CD1c-positive myeloid dendritic cell (primary cell): Measurements from ENCODE around the gene SH3RF2.
"Not testable (repeated sequence)": the region's sequence is repeated elsewhere in the genome, so short reads cannot be mapped to it uniquely, and the experiment has no call there.

Source experiments
- DNase-seq: peaks from one replicate; pipeline ENCODE4 v3.0.0-alpha.2; 2016; ENCODE audit errors: extremely low spot score

Gene SH3RF2

DNA sequence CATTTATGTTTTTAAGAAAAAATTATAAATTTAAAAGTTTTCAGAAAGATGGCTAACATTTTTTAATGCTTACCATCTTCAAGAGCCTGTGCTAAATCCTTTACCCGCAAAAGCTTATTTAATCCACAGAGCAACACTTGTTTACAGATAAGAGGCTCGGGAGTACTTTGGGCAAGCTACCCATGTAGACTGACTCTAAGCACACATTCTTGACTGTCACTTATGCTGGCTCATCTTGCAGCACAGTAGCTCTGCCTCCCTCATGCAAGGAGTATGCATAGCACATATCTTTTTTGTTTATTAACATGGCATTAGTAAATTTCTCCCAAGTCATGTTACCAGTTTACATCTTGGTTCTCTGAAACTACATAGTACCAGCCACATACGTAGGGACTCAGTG lies 14.7 kb downstream of the SH3RF2 start:
- DNase-seq: no peak

DNA sequence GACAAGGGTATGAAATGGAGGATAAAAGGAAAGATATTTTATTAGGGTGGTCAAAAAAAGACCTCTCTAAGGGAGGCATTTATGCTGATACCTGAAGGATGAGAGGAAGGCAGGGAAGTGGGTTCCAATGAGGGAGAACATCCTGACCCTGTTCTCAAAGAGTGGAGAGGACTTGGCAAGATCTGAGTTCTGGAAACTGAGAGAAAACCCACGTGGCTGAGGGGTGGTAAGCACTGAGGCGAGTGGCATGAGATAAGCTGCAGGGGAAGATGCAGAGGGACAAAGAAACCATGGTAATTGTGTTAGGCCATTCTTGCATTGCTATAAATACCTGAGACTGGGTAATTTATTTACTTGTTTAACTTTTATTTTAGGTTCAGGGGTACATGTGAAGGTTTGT lies 16.8 kb downstream of the SH3RF2 start:
- no peak for DNase-seq

DNA sequence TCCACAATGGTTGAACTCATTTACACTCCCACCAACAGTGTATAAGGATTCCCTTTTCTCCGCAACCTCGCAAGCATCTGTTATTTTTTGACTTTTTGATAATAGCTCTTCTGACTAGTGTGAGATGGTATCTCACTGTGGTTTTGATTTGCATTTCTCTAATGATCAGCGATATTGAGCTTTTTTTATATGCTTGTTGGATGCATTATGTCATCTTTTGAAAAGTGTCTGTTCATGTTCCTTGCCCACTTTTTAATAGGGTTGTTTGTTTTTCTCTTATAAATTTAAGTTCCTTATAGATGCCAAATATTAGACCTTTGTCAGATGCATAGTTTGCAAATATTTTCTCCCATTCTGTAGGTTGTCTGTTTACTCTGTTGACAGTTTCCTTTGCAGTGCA lies 17.8 kb downstream of the SH3RF2 start:
- DNase-seq: not testable (repeated sequence)

DNA sequence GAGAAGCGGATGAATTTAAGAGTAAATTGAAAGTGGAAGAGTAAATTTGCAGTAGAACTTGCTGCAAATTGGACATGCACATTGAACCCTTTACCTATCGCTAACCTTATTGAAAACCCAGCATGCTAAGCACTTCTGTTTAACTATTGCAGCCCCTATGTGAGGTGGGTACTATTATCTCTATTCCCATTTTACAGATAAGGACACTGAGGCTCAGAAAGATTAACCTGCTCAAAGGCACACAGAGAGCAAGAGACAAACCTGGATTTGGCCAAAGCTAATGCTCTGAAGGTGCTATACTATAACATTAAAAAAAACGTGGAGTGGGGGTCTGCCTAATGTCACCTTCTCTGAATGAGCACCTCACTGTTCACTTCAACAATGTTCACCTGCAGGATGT lies 21.0 kb downstream of the SH3RF2 start:
- DNase-seq: no peak

DNA sequence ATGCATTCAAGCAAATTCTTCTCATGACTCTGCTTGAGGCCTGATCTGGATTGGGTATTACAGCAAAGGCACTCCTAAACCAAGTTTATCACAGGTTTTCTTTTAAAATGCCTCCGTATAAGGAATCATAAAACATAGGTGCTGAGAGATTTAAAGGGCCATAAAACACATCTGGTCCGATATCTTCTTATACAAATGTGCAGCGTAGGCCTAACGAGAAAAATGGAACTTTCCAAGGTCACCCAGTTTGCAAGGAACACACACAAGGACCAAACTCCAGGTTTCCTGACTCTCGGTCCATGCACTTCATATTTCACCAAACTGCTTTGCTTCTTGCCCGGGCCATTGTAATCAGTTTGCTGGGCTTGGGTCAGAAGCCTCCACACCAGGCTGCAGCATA lies 22.1 kb downstream of the SH3RF2 start:
- no peak for DNase-seq

DNA sequence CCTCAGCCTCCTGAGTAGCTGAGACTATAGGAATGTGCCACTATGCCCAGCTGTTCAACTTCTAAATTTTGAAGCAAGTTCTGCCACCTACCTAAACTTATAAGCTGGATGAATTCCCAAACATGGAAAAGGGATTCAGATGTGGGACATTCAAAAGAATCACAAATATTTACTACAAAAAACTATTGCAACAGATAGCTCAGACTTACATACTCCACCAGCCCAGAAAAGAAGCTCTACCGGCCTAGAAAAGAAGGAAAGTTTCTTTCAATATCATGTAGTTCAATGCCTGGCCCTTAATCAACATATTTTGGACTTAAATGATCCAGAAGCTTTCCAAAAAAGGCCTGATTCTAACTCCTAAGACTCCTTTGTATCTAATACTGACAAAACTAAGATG lies 23.8 kb downstream of the SH3RF2 start:
- no peak for DNase-seq

DNA sequence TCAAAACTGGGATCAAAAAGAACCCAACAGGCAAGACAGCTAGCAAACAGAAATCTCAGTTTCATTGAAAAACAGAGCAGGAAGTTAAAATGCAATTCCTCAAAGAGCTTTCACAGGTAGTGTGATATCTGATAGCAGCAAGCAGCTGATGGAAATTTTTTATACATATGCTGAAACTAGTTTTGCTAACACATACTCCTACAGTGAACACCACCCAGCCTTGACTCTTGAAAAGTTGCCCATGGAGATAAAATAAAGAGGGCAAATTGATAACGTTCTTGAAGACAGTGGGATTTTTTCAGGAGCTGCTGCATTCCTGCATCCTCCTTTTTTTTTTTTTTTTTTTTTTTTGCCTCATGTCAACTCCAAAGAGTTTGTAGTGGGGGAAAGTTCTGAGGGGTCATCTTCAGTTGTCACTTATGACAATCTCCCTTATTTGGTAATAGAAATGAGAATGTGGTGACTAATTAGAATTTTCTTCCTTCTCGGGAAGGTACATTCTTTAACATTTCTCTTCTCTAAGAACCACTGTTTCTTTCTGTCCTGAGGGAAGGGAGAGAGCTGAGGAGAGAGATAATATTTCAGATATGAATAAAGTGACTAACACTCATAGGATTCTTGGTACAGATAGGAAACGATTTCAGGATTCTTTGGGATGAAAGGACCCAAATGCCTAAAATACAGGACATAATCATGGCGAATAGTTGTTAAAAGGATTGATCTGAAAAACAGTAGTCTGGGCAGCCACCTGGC lies 24.6 kb downstream of the SH3RF2 start:
- DNase-seq: no peak

DNA sequence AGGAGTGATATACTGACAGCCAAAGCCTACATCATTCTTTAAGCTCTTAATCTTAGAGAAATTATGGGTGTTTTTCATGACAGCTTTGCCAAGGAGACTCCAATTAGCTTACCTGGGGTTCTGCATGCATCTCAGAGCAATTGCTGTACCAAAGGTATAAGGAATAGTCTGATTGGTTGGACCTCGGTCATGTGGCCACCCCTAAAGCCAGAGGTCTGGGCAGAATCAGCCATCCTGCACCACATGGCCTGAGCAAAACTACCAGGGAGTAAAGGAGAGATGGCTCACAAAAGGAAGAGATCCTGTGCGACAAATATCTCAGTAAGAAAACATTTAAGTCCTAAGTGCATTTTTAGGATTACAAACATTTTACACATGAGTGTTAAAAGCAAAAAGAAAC lies 25.6 kb downstream of the SH3RF2 start:
- DNase-seq: no peak

DNA sequence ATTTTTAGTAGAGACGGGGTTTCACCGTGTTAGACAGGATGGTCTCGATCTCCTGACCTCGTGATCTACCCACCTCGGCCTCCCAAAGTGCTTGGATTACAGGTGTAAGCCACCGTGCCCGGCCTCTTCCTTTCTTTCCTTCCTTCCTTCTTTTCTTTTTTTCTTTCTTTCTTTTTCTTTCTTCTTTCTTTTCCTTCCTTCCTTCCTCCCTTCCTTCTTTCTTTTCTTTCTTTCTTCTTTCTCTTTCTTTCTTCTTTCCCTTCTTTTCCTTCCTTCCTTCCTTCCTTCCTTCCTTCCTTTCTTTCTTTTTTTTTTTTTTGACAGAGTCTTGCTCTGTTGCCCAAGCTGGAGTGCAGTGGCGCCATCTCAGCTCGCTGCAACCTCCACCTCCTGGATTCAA lies 27.6 kb downstream of the SH3RF2 start:
- not testable (repeated sequence) for DNase-seq

DNA sequence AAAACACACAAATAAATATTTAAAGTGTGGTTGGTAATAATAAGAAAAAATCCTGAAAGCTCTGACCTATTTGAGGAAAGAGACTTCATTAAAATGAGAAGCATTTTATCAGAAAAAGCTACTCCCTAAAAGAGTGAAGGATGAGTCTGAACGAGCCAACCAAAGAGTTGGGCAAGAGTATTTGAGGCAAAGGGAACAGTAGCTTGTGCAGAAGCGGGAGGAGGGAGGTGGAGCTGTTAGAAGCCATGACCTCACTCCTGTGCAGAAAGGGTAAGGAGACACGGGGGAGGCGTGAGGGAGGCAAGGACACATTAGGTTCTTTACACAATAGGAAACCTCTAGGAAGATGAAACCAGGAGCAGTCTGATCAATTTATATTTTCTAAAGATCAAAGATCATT lies 29.4 kb downstream of the SH3RF2 start:
- DNase-seq: no peak

DNA sequence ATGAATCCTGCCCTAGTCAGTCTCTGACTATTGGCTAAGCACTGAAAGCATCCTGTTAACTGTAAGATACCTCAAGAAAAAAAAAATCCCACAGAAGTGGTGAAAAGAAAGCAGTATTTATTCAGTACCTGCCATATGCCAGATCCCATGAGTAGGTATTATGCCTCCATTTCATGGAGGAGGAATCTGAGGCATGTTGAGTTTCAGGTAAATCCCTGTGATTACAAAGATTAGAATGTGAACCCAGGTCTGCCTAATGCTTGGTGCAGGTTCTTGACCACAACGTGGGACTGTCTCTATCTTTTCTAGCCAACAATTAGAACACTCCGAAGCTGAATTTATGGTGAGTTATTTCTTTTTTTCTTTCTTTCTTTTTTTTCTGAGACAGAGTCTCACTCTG lies 30.9 kb downstream of the SH3RF2 start:
- no peak for DNase-seq

DNA sequence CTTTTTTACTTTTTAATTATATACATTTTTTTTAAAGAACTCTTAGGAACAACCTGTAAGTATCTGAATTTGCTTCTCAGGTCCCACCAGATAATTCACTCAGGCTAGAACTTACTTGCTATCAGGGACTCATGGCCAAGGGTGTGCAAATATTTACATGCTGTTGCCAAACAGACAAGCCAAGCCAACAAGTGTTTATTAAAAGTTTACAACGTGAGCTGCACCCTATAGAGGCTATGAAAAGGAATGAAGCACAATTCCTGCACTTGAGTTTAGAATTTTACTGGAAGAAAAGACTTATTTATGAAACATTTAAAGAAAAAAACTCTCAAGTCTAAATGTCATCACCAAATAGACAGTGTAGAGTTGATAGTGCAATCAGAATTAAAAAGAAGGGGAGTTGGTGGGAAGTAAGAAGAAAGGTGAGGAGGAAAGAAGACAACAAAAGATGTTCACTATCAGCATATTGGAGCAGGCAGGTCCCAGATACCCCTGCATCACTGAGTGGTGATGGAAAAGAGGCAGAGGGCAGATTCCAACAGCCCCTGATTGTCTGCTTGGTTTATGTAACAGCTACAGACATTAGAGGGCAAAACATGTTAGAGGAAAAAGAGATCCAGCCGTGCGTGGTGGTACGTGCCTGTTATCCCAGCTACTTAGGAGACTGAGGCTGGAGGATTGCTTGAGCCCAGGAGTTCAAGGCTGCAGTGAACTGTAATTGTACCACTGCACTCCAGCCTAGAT lies 32.8 kb downstream of the SH3RF2 start:
- DNase-seq: no peak

DNA sequence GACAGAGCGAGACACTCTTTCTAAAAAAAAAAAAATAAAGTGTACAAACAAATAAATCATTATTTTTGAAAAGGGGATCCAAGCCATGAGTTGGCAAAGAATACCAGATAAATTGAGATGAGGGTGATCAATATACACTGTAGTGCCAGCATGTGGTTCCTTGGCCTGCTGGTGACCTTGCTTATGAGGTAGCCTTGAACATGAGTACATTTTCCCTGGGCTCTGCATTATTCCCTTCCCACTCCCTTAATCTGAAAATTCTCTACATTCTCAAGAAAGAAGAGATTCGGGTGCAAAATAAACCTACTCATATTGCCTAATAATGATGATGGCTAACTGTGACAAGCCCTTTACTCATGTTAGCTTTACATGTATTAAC lies 33.3 kb downstream of the SH3RF2 start:
- DNase-seq: no peak

DNA sequence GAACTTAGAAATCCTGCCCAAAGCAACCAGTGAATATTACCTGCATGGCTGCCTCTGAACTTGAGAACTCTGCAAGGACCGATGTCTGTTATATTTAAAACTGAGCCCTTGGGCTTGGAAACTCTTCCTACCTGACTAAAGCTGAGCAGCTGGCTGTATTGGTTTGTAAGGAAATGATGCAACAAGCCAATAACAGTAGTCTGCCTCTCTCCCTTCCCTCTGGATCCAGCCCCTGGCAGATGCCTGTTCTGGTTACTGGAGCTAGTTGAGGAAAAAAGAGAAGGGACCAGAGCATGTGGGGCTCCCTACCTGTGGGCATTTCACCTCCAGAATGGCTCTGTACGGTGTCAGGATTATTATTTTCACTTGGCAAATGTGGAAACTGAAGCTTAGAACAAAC lies 34.7 kb downstream of the SH3RF2 start:
- DNase-seq: no peak

DNA sequence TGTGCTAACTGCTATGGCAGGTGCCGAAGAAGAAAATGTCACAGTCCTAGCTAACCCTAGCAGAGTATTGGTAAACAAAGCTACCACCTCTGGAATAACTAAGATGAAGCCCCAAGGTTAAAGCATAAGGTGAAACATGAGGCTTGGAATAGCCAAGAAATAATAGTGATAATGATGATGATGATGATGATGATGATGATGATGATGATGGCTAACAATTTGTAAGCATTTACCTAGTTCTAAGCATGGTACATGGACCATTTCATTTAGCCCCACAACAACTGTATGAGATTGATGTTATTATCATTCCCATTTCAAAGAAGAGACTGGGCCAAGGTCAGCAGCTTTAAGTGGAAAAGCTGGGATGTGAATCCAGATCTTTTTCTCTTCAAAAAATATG lies 35.3 kb downstream of the SH3RF2 start:
- no peak for DNase-seq

DNA sequence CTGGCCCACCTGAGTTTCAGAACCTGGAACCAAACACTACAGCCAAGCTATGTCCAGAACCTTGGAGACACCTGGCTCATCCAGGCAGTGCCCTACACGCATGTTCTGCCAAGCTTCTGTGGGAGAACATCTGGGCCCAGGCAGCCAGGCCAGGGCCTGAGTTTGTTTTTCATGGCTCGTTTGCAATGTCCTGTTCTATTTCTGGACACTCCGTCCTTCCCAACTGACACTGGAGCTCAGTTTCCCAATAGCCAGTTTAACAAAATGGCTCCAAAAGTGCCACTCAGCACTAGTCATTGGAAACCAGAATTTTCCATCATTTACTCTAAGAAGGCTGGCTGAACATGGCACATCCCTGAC lies 38.6 kb downstream of the SH3RF2 start:
- no peak for DNase-seq

DNA sequence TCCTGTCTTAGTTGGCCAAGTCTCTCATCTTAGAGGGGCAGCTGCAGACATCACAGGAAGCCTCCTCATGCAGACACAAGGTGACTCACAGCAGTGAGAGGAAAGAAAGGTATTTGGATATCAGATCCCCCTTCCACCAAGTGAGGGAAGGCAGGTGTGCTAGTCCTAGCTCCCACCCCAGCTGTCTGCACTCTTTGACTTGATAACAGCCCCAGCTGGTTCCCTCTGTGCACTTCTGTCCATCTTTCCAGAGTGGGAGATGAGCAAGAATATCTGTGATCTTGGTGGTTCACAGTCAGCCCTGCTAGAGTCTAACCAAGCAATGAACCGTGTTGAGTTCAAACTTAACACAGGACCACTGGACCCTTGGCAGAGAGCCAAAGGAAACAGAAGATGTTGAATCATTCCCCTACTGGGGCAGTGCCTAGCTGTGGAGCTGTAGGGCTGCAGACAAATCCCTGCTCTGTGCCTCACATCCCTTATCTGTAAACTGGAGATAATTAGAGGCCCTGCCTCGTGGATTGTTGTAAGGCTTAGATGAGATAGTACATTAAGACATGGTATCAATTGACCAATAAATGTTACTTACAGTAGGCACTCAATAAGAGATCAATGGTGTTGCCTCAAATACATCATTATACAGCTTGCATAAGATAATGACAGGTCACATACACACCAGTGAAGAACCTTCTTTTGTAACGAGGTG lies 39.1 kb downstream of the SH3RF2 start:
- no peak for DNase-seq

DNA sequence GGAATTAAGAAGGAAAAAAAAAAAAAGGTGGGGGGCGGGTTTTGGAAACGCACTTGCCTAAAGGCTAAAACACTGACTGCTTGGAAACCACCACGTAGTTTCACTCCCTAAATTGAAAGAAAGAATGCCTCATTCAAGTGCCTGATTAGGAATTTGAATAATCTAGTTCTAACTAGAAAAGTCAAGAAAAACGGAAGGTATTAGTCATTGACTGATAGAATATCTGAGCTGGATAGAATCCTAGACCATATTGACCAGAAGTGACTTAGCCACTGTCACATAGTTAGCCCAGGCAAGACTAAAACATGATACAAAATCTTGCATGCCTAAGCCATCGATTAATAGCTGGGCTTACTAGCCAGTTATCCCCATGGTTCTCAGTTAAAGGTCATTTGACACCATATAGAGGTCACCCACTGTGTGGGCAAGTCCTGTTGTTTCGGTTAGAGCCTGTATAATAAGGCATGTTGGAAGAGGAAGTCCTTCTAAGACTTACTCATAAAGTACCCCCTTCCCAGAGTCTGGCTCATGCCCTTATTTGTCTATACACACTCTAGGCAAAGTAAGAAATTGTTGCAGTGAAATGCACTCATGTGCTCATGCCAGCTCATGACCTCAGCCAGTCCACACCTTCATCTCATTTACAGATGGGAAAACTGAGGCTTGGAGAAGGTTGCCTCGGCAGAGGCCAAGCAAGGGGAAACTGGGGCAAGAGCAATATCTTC lies 40.2 kb downstream of the SH3RF2 start:
- DNase-seq: peak; percentile 65

DNA sequence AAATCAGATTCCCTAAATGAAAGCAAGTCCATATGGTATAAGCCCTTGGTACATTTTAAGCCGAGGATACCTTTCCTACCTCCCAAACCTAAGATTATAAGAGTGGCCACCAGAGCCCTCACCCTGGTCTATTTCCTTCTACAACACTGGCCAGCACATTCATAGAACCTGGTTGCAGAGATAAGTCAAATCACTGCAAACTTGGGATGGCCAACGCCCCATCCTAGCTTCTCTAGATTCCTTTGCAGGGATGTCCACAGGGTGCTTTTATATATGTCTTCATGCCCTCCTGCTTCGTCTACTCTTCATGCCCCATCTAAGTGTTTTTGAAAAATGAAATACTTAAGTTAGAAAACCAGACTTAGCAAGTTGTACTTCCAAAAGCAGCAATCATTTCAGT lies 41.8 kb downstream of the SH3RF2 start:
- DNase-seq: no peak

DNA sequence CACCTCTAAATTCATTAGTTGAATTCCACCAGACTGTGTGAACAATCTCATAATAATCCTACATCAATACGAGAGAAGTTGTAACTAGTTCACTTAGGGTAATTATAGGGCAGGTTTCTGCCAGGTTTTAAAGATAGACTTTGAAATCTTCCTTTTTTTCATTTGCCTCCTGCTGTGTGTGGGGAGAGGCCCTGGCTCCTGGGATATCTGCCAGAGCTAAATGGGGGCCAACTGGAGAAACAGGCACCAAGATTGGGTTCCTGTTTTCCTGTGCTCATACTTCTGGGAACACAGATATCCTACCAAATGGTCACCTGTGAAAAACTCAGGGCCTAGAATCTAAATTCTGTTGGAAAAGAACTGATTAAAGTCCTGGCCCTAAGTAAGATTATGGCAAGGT lies 42.3 kb downstream of the SH3RF2 start:
- no peak for DNase-seq

DNA sequence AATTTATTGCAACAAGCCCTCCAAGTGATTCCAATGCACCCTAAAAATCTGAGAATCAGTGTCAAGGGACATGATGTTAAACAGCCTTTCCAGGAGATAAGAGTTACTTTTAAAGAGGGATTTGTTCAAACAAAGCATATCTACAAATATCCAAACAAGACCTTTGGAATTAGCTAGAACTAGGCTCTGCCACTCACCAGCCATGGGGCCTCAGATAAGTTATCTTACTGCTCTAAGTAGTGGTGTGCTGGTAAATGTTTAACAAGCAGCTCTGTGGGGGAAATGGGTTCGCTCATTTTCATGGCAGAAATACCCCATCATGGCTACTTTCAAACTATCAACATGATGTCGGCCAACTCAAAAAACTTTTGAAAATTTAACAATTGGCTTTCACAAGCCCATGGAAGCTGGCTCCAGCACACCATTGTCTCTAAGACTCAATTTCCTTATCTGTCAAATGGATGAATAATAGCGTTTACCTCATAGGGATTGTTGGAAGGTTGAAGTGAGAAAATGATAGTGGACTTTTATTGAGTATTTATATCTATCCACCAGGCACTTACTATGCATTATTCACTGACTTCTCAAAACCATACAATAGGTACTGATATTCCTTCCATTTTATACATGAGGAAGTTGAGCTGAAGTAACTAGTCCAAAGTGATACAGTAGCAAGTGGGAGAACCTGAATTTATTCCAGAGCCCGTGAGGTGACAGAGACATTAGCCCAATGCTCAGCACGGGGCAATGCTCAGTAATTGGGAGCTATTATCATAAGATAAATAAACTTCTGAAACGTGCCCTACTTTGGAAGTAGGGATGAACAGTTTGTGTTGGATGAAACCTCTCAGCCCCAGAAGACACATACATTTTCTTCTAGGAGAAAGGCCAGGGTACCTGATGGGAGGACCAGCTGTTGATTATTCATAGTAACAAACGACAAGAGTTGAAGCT lies 43.2 kb downstream of the SH3RF2 start:
- DNase-seq: no peak
